TTC549 (cell line): Measurements from ENCODE around the gene IFT57.
"Not testable (repeated sequence)": the region's sequence is repeated elsewhere in the genome, so short reads cannot be mapped to it uniquely, and the experiment has no call there.

Experiments used
- FAIRE-seq: peaks from 2 replicates; lab custom pipeline; 2012; peaks lifted over from hg19 to GRCh38; lab: Jason Lieb, UNC

Gene IFT57

GRCh38 chr3:108221911-108222852 is at the start of gene IFT57:
IFT57 (minus strand) TSS chr3:108222424; CDS start chr3:108222322, 102 bp downstream.
- FAIRE-seq, result peak; percentile 50

- no peak for FAIRE-seq
Observed at GRCh38 chr3:108271626-108272025, 49.4 kb upstream of the IFT57 start.

- FAIRE-seq, result not testable (repeated sequence)
Observed at GRCh38 chr3:108268235-108268634, 46.0 kb upstream of the IFT57 start.

- not testable (repeated sequence) for FAIRE-seq
Observed at GRCh38 chr3:108264534-108265298, 42.5 kb upstream of the IFT57 start.

GRCh38 chr3:108255131-108255530 is 32.9 kb upstream of the IFT57 start:
- FAIRE-seq, result no peak

GRCh38 chr3:108251844-108252243 is 29.6 kb upstream of the IFT57 start:
- FAIRE-seq, result no peak

GRCh38 chr3:108251265-108251664 is 29.0 kb upstream of the IFT57 start:
- no peak for FAIRE-seq

GRCh38 chr3:108250626-108251025 is 28.4 kb upstream of the IFT57 start:
- FAIRE-seq, result no peak

GRCh38 chr3:108243243-108243642 is 21.0 kb upstream of the IFT57 start:
- no peak for FAIRE-seq

- FAIRE-seq, result no peak
Observed at GRCh38 chr3:108242776-108243175, 20.6 kb upstream of the IFT57 start.

- no peak for FAIRE-seq
Observed at GRCh38 chr3:108241721-108242120, 19.5 kb upstream of the IFT57 start.

GRCh38 chr3:108241146-108241545 is 18.9 kb upstream of the IFT57 start:
- FAIRE-seq, result no peak

GRCh38 chr3:108239082-108239481 is 16.9 kb upstream of the IFT57 start:
- FAIRE-seq, result no peak

- no peak for FAIRE-seq
Observed at GRCh38 chr3:108235290-108235689, 13.1 kb upstream of the IFT57 start.

- FAIRE-seq, result no peak
Observed at GRCh38 chr3:108234387-108234957, 12.2 kb upstream of the IFT57 start.

GRCh38 chr3:108228286-108228685 is 6.1 kb upstream of the IFT57 start:
- FAIRE-seq, result no peak

- FAIRE-seq, result no peak
Observed at GRCh38 chr3:108227131-108227530, 4.9 kb upstream of the IFT57 start.

GRCh38 chr3:108225221-108225620 is 3.0 kb upstream of the IFT57 start:
- no peak for FAIRE-seq

- no peak for FAIRE-seq
Observed at GRCh38 chr3:108223928-108224327, 1.7 kb upstream of the IFT57 start.

- FAIRE-seq, result no peak
Observed at GRCh38 chr3:108222853-108223565, 785 bp upstream of the IFT57 start.

GRCh38 chr3:108221393-108221792 is 831 bp downstream of the IFT57 start:
- no peak for FAIRE-seq

- FAIRE-seq, result no peak
Observed at GRCh38 chr3:108219336-108219735, 2.9 kb downstream of the IFT57 start.
